Skeletal muscle cell (primary cell): ENCODE measurements around the gene BSG.

ENCODE experiments used
- DNase-seq: peaks from one replicate; pipeline ENCODE4 v3.0.0-alpha.2; 2010; ENCODE audit warnings: low read depth
- H3K4me3 ChIP-seq: 2 replicates; pipeline ENCODE4 v1.5.1; 2011; ENCODE audit warnings: low read depth, mild to moderate bottlenecking, control low read depth, low read length, moderate library complexity

BSG gene

GRCh38 chr19:629961-630714 lies 57.7 kb downstream of the BSG start:
- H3K4me3 ChIP-seq: no peak overlapping the region
- no peak for DNase-seq

- peak; percentile 24 for DNase-seq
These were observed 60.2 kb downstream of the BSG start for GRCh38 chr19:632579-633067.

More at GRCh38 chr19:632579-633067, 60.2 kb downstream of the BSG start:
- H3K4me3 ChIP-seq: peak overlapping the region; percentile 91
